GM06990 (cell line): ENCODE data around the gene ZNF592.

Experiments used
- DNase-seq: peaks from one replicate; pipeline ENCODE4 v3.0.0-alpha.2; 2011; ENCODE audit not compliant: insufficient read length; ENCODE audit errors: extremely low read depth
- H3K27me3 ChIP-seq: replicated peaks from 2 replicates; pipeline ENCODE4 v1.6.0; 2011; ENCODE audit warnings: low read length; ENCODE audit not compliant: control insufficient read depth, insufficient read depth
- H3K36me3 ChIP-seq: 2 replicates; pipeline ENCODE4 v1.5.1; 2011; ENCODE audit warnings: low read length; ENCODE audit not compliant: control insufficient read depth, insufficient read depth
- H3K4me3 ChIP-seq: replicated peaks from 2 replicates; pipeline ENCODE4 v1.5.1; 2011; ENCODE audit warnings: low read depth, mild to moderate bottlenecking, control low read depth, low read length
- TF ChIP-seq, protein P1 (sequence below): IDR thresholded peaks from 2 replicates; pipeline ENCODE4 v1.5.1; 2011; ENCODE audit warnings: low read length, control low read depth, mild to moderate bottlenecking, inconsistent platforms; ENCODE audit not compliant: insufficient read depth, poor library complexity, severe bottlenecking

Gene ZNF592

DNA sequence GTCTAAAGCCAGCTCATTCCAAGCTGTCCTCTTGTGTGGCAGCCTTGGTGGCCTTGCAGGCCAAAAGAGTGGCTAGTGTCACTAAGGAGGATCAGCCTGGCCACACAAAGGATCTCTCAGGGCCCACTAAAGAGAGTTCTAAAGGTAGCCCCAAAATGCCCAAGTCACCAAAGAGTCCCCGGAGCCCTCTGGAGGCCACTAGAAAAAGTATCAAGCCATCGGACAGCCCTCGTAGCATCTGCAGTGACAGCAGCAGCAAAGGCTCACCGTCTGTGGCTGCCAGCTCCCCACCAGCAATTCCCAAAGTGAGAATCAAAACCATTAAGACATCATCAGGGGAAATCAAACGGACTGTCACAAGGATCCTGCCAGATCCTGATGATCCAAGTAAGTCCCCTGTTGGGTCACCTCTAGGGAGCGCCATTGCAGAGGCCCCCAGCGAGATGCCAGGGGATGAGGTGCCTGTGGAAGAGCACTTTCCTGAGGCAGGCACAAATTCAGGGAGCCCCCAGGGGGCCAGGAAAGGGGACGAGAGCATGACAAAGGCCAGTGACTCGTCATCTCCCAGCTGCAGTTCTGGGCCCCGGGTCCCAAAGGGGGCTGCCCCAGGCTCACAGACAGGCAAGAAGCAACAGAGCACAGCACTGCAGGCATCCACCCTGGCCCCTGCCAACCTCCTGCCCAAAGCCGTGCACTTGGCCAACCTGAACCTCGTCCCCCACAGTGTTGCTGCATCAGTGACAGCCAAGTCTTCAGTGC is 35.3 kb downstream of the ZNF592 start:
- peaks cover 26% of the 10 kb centered on the region for H3K36me3 ChIP-seq
- H3K4me3 ChIP-seq, result no peak overlapping the region
- TF ChIP-seq, protein P1, sequence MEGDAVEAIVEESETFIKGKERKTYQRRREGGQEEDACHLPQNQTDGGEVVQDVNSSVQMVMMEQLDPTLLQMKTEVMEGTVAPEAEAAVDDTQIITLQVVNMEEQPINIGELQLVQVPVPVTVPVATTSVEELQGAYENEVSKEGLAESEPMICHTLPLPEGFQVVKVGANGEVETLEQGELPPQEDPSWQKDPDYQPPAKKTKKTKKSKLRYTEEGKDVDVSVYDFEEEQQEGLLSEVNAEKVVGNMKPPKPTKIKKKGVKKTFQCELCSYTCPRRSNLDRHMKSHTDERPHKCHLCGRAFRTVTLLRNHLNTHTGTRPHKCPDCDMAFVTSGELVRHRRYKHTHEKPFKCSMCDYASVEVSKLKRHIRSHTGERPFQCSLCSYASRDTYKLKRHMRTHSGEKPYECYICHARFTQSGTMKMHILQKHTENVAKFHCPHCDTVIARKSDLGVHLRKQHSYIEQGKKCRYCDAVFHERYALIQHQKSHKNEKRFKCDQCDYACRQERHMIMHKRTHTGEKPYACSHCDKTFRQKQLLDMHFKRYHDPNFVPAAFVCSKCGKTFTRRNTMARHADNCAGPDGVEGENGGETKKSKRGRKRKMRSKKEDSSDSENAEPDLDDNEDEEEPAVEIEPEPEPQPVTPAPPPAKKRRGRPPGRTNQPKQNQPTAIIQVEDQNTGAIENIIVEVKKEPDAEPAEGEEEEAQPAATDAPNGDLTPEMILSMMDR, result peak; percentile 0
- no peaks in the 10 kb centered on the region for H3K27me3 ChIP-seq
- no peak for DNase-seq

DNA sequence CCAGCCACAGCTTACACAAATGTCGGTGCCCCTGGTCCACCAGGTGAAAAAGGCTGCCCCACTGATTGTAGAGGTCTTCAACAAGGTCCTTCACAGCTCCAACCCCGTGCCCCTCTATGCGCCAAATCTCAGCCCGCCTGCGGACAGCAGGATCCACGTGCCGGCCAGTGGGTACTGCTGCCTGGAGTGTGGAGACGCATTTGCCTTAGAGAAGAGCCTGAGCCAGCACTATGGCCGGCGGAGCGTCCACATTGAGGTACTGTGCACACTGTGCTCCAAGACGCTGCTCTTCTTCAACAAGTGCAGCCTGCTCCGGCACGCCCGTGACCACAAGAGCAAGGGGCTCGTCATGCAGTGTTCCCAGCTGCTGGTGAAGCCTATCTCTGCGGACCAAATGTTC is 35.9 kb downstream of the ZNF592 start:
- TF ChIP-seq, protein P1, result no peak
- H3K36me3 ChIP-seq, result peaks cover 26% of the 10 kb centered on the region
- H3K27me3 ChIP-seq, result no peaks in the 10 kb centered on the region
- no peak overlapping the region for H3K4me3 ChIP-seq
- no peak for DNase-seq

DNA sequence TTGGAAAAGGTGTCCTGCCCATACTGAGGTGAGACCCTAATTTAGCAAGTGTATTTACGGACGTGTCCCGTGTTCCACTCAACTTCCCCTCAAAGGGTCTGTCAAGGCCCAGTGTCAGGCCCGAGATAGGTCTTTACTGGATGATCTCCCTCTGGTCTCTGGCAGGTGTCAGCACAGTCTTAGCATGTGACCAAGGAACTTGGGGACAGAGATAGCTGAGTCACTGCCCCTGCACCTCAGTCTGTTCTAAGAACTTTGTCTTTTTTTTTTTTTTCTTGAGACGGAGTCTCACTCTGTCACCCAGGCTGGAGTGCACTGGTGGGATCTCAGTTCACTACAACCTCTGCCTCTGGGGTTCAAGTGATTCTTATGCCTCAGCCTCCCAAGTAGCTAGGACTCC is 36.7 kb downstream of the ZNF592 start:
- H3K4me3 ChIP-seq, result no peak overlapping the region
- H3K36me3 ChIP-seq, result peaks cover 26% of the 10 kb centered on the region
- H3K27me3 ChIP-seq, result no peaks in the 10 kb centered on the region
- DNase-seq, result no peak
- TF ChIP-seq, protein P1, result no peak

DNA sequence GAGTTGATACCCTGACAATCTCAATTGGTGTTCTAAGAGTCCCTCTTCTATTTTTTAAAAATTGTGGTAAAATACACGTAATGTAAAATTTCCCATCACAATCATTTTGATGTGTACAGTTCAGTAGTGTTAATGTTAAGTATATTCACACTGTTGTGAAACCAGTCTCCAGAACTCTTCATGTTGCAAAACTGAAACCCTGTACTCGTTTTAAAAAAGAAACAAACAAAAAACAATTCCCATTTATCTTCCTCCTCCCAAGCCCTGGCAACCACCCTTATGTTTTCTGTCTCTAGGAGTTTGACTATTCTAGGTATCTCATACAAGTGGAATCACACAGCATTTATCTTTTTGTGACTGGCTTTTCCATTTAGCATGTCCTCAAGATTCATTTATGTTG is 40.1 kb downstream of the ZNF592 start:
- TF ChIP-seq, protein P1, result no peak
- Histone ChIP-seq H3K27me3 (no peaks in the 10 kb centered on the region), H3K4me3 (no peak overlapping the region), H3K36me3 (peaks cover 31% of the 10 kb centered on the region)
- DNase-seq, result no peak

DNA sequence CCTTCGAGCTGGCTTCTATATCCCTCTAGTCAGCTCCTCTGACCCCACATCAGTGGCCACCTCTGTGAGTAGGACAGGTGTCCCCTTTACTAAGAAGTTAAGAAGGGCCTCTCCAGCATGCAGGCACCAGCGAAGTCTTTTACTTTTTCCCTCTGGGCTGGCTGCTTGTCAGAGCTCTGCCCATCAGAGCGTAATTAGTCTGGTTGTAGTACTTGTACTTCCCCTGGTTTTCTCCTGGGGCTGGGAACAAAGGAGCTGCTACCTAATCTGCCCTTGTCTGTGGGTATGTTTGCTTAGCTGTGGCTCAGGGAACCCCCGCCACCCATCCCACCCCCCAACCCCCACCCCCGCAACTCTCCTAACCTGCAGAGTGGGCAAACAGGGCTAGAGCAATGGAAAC is 41.4 kb downstream of the ZNF592 start:
- TF ChIP-seq, protein P1, result no peak
- H3K27me3 ChIP-seq, result no peaks in the 10 kb centered on the region
- DNase-seq, result no peak
- no peak overlapping the region for H3K4me3 ChIP-seq
- H3K36me3 ChIP-seq, result peaks cover 18% of the 10 kb centered on the region

DNA sequence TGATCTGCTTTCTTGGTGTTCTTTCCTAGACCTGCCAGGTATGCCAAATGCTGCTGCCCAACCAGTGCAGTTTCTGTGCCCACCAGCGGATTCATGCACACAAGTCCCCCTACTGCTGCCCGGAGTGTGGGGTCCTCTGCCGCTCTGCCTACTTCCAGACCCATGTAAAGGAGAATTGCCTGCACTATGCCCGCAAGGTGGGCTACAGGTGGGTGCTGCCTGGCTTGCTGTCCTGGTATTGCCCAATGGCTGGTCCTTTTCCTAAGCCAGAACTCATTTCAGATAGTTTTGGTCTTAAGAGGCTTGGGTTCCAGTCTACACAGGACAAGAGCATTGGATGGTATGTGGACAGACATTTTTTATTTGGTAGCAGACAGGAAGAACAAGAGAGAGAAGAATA is 42.3 kb downstream of the ZNF592 start:
- Histone ChIP-seq H3K27me3 (no peaks in the 10 kb centered on the region), H3K36me3 (peaks cover 16% of the 10 kb centered on the region), H3K4me3 (no peak overlapping the region)
- TF ChIP-seq, protein P1, result no peak
- no peak for DNase-seq
